DMS 273 (cell line): Measurements from ENCODE around the gene PSME1.

Experiments used
- DNase-seq: peaks from one replicate; lab custom pipeline; 2025; ENCODE audit not compliant: unreplicated experiment; lab: John Stamatoyannopoulos, UW

Gene PSME1

GRCh38 chr14:24167469-24168114 is 31.6 kb downstream of the PSME1 start:
- no peak for DNase-seq

- peak; percentile 99 for DNase-seq
Measured at GRCh38 chr14:24171422-24172260, 35.6 kb downstream of the PSME1 start, which contains the start of gene REC8. TSS of gene REC8 (plus strand) at chr14:24172080. CDS start at chr14:24172553, 473 bp downstream.

- DNase-seq: peak; percentile 75
Measured at GRCh38 chr14:24172261-24172860, 36.4 kb downstream of the PSME1 start.

DNA sequence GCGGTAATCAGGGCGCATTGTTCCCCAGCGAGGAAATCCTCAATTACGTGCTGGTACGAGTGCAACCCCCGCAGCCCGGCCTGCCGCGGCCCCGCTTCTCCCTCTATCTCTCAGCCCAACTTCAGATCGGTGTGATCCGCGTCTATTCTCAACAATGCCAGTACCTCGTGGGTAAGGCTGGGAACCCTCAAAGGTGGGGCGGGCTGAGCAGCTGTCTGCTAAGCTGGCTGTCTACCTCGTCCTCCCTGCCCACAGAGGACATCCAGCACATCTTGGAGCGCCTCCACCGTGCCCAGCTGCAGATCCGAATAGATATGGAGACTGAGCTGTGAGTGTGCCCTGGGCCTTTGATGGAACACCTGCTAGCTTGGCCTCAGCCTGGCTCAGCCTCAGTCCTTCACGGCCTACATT is 36.9 kb downstream of the PSME1 start:
- DNase-seq: peak; percentile 54

GRCh38 chr14:24176599-24176998 is 40.6 kb downstream of the PSME1 start:
- DNase-seq: no peak

- DNase-seq: no peak
Measured at GRCh38 chr14:24177041-24177825, 41.2 kb downstream of the PSME1 start.

DNA sequence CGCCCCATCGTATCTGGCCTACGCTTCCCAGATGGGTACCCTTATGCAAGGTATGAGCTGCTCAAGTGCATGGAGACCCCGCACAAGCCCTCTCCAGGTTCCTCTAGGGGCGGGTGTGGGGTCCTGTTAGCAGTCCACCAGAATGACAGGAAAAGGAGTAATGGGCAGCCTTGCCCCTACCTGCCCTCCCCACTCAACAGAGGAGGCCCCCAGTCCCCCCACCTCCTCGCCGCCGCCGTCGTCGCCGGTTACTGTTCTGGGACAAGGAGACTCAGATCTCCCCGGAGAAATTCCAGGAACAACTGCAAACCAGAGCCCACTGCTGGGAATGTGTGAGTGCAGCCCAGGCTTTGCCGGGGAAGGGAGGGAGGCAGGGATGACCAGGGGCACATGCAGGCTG is 41.9 kb downstream of the PSME1 start:
- no peak for DNase-seq

DNA sequence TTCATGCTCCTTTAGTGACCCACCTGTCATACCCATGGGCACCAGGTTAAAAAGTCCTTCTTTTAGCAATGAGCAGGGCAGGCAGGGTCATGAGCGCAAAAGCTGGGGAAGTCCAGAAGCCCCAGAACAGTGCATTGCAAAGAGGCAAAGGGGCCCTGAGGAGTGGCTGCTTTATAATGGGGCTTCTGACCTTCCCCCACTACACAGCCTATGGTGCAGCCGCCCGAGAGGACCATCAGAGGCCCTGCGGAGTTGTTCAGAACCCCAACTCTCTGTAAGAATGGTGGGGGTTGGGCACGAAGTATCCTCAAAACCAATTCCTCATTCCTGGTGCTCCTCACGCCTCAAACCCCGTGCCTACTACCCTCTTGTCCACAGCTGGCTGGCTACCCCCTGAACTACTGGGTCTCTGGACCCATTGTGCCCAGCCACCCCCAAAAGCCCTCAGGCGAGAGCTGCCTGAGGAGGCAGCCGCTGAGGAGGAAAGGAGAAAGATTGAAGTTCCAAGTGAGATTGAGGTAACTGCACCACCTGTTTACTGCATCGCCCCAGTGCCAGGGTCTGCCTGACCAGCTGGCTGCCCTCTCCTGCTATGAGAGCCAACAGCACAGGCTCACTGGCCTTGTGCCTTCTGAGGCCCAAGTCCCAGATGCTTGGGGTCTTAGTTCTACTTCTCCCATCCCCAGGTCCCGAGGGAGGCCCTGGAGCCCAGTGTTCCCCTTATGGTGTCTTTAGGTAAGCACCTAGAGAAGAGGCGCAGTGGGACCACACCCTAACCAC is 42.6 kb downstream of the PSME1 start:
- DNase-seq: peak; percentile 66

GRCh38 chr14:24179294-24179960 is 43.4 kb downstream of the PSME1 start:
- DNase-seq: peak; percentile 66

GRCh38 chr14:24179961-24180796 is 44.2 kb downstream of the PSME1 start:
- DNase-seq: peak; percentile 58

- no peak for DNase-seq
Measured at GRCh38 chr14:24181371-24182077, 45.5 kb downstream of the PSME1 start.

DNA sequence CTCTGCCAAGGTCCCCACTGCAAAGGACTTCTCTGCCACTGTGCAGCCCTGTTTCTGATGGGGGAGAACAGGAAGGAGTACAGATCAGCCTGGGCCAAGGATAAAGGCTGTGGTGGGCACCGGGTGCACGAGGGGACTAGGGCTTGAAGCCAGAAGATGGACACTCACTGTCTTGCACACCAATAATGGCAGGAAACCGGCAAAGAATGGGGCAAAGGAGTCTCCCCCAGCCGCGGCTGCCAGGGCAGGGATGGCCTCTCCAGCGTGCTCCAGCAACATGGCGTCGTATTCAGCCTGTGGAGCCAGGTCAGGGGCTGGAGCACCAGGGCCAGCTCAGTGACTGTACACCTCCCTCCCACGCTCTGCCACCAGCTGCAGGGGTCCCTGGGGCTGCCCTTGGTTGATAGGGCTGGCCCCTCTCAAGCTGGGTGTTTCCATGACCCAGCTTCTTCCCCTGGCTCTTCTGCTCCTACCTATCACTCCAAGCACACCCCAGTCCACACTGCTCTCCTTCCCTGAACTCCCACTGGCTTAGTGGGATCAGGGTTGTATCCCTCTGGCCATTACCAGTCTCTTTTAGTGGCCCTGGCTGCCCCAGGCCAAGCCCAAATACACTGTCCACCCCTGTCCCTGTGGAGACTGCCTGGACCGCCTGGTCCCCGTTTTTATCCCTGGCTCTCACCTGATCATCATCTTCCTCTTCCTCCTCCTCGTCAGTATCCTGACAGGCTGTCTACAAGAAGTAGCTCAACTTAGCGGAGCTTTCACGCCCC is 46.3 kb downstream of the PSME1 start:
- no peak for DNase-seq

- DNase-seq: peak; percentile 35
Measured at GRCh38 chr14:24183014-24183481, 47.1 kb downstream of the PSME1 start.

GRCh38 chr14:24184104-24184970 is 48.3 kb downstream of the PSME1 start:
- DNase-seq: no peak

- no peak for DNase-seq
Measured at GRCh38 chr14:24185026-24185425, 49.0 kb downstream of the PSME1 start.

DNA sequence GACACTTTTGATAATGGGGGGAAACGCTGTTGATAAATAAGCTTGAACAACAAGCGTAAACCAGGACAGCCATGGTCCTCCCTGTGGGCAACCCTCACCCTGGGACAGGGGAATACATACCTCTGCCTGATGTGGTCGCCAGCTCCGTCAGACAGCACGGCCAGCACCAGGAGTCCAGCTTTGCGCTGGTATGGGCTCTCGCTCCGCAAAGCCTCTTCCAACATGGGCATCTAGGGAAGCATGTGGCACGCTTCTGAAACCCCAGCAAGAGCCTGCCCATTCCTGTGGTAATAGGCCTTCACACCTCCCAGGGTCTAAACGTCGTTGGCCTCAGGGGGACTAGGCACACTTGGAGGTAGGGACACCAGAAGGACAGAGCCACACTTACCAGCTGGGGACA is 49.7 kb downstream of the PSME1 start:
- DNase-seq: no peak
